ENCODE data around the gene PTCHD1. TPM values are rescaled to one million over a fixed set of nuclear protein-coding genes. Genes with fewer than 3 reads are reported as not detected.
A peak's percentile ranks its signal among the peaks of the same experiment; 100 is the strongest.

The PTCHD1 gene
- total RNA-seq, 1 donor from 2014 or later: 0.08 TPM

- ATAC-seq (ENCODE audit: poor library complexity) (no peak), DNase-seq (no peak)
- intact Hi-C loops (cut with DNase I): no loop called here
Observed at GRCh38 chrX:23389196-23389792, 54.6 kb downstream of the PTCHD1 start.

DNA sequence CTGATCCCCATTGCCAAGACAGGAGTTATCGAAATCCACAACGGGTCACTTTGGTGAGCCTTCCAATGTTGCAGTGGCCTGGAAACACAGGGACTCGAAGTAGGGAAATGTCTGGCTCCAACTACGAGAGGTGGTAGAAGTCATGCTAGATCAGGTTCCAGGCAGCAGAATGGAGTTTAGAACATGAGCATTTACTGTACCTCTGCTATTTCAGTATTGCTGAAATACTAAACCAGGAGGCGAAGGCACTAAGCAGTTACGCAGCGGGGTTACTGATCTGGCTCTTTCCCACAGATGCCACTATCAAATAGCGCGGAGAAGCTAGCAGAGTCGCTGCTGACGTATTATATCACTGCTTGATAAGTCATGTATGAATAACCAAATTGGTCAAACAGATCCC, 56.3 kb downstream of the PTCHD1 start:
- ATAC-seq (ENCODE audit: poor library complexity): no peak
- intact Hi-C loops (cut with DNase I): no loop called here
- DNase-seq: no peak

DNA sequence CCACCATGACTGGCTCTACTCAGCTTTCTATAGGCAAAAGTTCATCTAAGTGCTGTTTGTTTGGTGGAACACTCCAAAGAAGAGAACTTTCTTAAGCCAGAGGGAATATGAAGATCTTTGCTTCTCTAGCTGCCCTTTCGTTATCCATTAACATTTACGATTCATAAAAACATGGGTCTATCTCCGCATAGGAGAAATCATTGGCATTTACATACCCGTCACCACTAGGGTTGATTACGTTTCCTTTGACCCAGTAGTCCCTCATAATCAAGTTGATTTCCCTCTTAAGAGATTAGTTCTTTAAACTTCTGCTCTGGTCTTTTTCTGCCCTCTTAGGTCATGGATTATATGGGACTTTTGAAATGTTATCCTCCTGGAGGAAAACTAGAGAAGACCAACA, 57.5 kb downstream of the PTCHD1 start:
- DNase-seq (no peak), ATAC-seq (ENCODE audit: poor library complexity) (no peak)
- intact Hi-C loops (cut with DNase I): no loop called here

DNA sequence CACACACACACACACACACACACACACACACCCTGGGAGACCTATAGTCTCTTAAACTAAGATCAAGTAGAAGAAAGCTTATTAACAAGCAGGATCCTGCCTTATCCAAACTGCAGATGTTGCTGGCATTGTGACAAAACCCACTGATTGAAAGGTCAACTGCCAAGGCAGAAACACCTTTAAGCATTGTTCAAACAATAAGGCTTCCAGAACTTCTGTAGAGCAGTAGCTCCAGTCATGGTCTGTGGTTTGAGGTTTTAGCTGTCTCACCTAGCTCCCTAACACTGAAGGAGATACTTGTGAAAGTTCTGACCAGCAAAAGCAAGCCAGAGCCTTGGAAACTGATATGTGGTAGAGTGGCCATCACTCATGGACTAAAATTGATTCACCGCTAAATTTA, 59.8 kb downstream of the PTCHD1 start:
- ATAC-seq (ENCODE audit: poor library complexity) (no peak), DNase-seq (no peak)
- intact Hi-C loops (cut with DNase I): no loop called here

DNA sequence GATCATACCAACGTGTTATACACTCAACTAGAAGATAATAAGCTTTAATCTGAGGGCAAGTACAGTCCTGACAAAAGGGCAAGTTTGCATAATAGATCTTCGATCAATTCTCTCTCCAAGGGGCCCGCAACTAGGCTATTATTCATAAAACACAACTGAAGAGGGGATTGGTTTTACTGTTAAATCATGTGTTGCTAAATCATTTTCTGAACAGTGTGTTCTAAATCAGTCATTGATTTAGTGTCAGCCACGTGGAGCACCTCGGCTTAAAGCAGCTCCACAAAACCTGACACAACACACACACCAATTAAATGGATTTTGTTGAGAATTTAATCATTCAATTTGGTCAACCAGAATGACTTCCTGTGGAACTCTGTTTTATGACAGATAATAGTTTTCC, 61.6 kb downstream of the PTCHD1 start:
- ATAC-seq (ENCODE audit: poor library complexity) (no peak), DNase-seq (no peak)
- intact Hi-C loops (cut with DNase I): no loop called here

DNA sequence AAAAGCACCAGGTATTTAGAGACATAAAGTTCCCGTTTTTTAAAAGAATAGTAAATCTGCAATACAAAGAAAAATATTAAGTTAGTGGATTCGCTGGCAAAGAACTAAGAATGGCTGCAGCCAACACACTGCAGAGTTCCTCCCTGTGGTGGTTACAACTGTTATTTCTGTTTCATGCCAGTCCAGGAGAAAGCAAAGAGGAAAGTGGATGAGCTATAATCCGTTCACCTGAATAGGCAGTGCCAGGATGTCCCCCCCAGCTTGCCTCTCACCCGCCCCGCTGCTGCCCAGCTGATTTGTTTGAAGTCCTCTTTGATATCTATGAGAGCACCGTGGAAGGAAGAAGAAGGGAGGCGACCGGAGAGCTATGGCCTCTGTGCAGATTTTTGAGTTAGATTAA, 63.9 kb downstream of the PTCHD1 start:
- DNase-seq (no peak), ATAC-seq (ENCODE audit: poor library complexity) (no peak)
- intact Hi-C loops (cut with DNase I): no loop called here

DNA sequence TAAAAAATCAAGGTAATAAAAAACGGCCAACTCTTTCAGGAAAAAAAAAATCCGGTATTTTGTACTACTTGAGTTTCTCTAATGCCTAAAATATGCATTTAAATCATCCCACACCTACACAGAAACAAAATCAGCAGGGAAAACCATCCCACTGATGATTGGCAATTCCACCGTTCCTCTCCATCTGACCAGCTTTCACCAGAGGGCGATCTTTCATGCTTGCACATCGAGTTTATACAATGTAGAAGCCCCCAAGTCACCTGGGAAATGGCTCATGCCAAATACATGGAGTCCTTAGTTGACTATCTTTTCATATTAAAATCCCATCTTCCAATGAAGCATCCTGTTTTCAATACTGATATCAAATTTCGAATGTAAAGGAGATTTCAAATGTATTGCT, 69.2 kb downstream of the PTCHD1 start:
- intact Hi-C loops (cut with DNase I): no loop called here
- DNase-seq (no peak), ATAC-seq (ENCODE audit: poor library complexity) (no peak)

GRCh38 chrX:23422912-23423311, 88.3 kb downstream of the PTCHD1 start:
- intact Hi-C loops (cut with DNase I): no loop called here
- DNase-seq (no peak), ATAC-seq (ENCODE audit: poor library complexity) (no peak)

GRCh38 chrX:23434356-23434884, 99.8 kb downstream of the PTCHD1 start:
- ATAC-seq (ENCODE audit: poor library complexity): peak; percentile 93
- intact Hi-C loops (cut with DNase I): no loop called here

GRCh38 chrX:23435108-23435507, 100.5 kb downstream of the PTCHD1 start:
- intact Hi-C loops (cut with DNase I): no loop called here
- ATAC-seq (ENCODE audit: poor library complexity) (peak; percentile 9), DNase-seq (peak; percentile 30)

More at GRCh38 chrX:23434356-23434884, 99.8 kb downstream of the PTCHD1 start:
- DNase-seq: peak; percentile 86

DNA sequence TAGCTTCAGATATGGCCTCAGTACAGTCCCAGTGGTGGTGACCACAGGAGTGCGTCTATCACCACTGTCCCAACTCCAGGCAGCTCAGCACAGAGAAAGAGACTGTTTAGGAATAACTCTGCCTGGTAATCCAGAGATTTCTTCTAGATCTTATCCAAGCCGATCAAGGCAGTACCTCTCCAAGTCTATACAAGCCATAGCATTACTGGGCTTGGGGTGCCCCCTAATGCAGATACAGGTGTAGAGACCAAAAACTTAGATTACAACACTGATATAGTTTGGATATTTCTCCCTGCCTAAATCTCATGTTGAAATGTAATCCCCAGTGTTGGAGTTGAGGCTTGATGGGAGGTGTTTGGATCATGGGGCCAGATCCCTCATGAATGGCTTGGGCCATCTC, 100.9 kb downstream of the PTCHD1 start:
- intact Hi-C loops (cut with DNase I): no loop called here
- ATAC-seq (ENCODE audit: poor library complexity) (no peak), DNase-seq (no peak)

- intact Hi-C loops (cut with DNase I): no loop called here
- DNase-seq (no peak), ATAC-seq (ENCODE audit: poor library complexity) (no peak)
Observed at GRCh38 chrX:23436875-23437274, 102.2 kb downstream of the PTCHD1 start.

DNA sequence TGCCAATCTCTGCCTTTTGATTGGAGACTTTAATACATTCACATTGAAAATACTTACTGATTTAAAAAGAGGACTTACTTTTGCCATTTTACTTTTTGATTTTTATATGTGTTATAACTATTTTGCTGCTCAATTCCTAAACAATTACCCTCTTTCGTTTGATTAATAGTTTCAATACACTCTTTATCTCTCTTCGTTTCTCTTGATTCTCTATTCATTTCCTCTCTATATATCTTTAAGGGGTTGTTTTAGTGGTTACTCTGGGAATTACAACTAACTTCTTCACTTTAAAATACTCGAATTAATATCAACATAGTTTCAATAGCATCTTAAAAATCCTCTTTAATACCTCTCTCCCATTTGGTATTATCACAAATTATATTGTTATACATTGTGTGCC, 116.6 kb downstream of the PTCHD1 start:
- intact Hi-C loops (cut with DNase I): no loop called here
- ATAC-seq (ENCODE audit: poor library complexity) (no peak), DNase-seq (no peak)
